K562 (cell line): Measurements from ENCODE around the gene IL17REL. TPM values are rescaled to one million over a fixed set of nuclear protein-coding genes. Genes with fewer than 3 reads are reported as not detected.

Source experiments
- ATAC-seq: fragments of 200-7000 bp; cut with Tn5 transposase; 3 replicates; pipeline ENCODE4 v1.9.1; 2020; ENCODE audit warnings: moderate library complexity
- BruUV-seq: library from RNA; stranded (reverse); fragments of 400-500 nt; replicated peaks from 2 replicates; lab custom pipeline; 2021; lab: Mats Ljungman, UMichigan
- CTCF ChIA-PET: fragments of 300-600 bp; formaldehyde crosslinking; extraction: SDS; loops from one replicate; lab custom pipeline; 2021; ENCODE audit warnings: low intra/inter-chr PET ratio; lab: Yijun Ruan, JAX
- POLR2A ChIA-PET: fragments of 300-600, 350-650 bp; sonication (Branson Sonifier 250); formaldehyde crosslinking; extraction: SDS; loops from one replicate; lab custom pipeline; 2021; ENCODE audit warnings: antibody characterized with exemption, inconsistent platforms; lab: Yijun Ruan, JAX
- DNase-seq, 4 experiments: peaks; one replicate each; pipeline versions ENCODE4 v3.0.0 to v3.0.0-alpha.2; 2011 to 2018; ENCODE audit warnings: low spot score in 3 of 4, mixed read lengths in 3 of 4; ENCODE audit errors: extremely low read depth in 1 of 4
- FAIRE-seq: peaks from 2 replicates; lab custom pipeline; 2011; peaks lifted over from hg19 to GRCh38; lab: Jason Lieb, UNC
- H2AFZ ChIP-seq: 2 replicates; pipeline ENCODE4 v1.6.0; 2011; ENCODE audit warnings: low read depth, low read length, control low read depth, inconsistent platforms
- H3K27ac ChIP-seq: fragments of 200-600 bp; 3 replicates; pipeline ENCODE4 v1.8.0; 2011; ENCODE audit warnings: low read depth, mild to moderate bottlenecking, control low read depth, inconsistent platforms, low read length, moderate library complexity, mixed read lengths; ENCODE audit errors: extremely low read depth
- H3K27me3 ChIP-seq, 2 experiments: fragments of 300-600 bp in 1 of 2; 2 replicates in 1 of 2; 3 replicates in 1 of 2; pipeline versions ENCODE4 v1.6.0 to v1.8.0; 2011; ENCODE audit warnings: inconsistent platforms in 2 of 2, low read length in 2 of 2, mild to moderate bottlenecking in 1 of 2, mixed read lengths in 1 of 2, moderate library complexity in 1 of 2; ENCODE audit not compliant: control insufficient read depth in 2 of 2, insufficient read depth in 2 of 2
- H3K36me3 ChIP-seq: fragments of 300-600 bp; 3 replicates; pipeline ENCODE4 v1.8.0; 2011; ENCODE audit warnings: mild to moderate bottlenecking, low read length, inconsistent platforms; ENCODE audit not compliant: control insufficient read depth, insufficient read depth
- H3K4me1 ChIP-seq, 2 experiments: fragments of 200-600 bp in 1 of 2; replicated peaks in 1 of 2; 2 replicates in 1 of 2; 3 replicates in 1 of 2; pipeline versions ENCODE4 v1.5.1 to v1.8.0; 2011; ENCODE audit warnings: inconsistent platforms in 2 of 2, low read length in 2 of 2, mild to moderate bottlenecking in 1 of 2, mixed read lengths in 1 of 2, moderate library complexity in 1 of 2; ENCODE audit not compliant: control insufficient read depth in 2 of 2, insufficient read depth in 2 of 2
- H3K4me2 ChIP-seq: 2 replicates; pipeline ENCODE4 v1.6.1; 2011; ENCODE audit warnings: low read length, control low read depth, inconsistent platforms, mixed read lengths; ENCODE audit not compliant: insufficient read depth
- H3K4me3 ChIP-seq: fragments of 200-600 bp; sonication (generic), shearing (Covaris generic); 2 replicates; pipeline ENCODE4 v1.5.1; 2016; ENCODE audit warnings: control low read depth, inconsistent platforms
- H3K79me2 ChIP-seq: fragments of 200-600 bp; 3 replicates; pipeline ENCODE4 v1.8.0; 2011; ENCODE audit warnings: low read length, inconsistent platforms; ENCODE audit not compliant: control insufficient read depth, insufficient read depth
- H3K9ac ChIP-seq, 2 experiments: 2 replicates each; pipeline versions ENCODE4 v1.6.0 to v1.6.1; 2011; ENCODE audit warnings: low read depth in 2 of 2, low read length in 2 of 2, control low read depth in 1 of 2, inconsistent platforms in 1 of 2, mild to moderate bottlenecking in 1 of 2, mixed read lengths in 1 of 2; ENCODE audit not compliant: insufficient read depth in 1 of 2
- H3K9me1 ChIP-seq: one replicate; pipeline ENCODE4 v1.6.0; 2011; ENCODE audit warnings: inconsistent platforms, mild to moderate bottlenecking, low read length, moderate library complexity; ENCODE audit not compliant: control insufficient read depth, insufficient read depth
- H3K9me3 ChIP-seq: replicated peaks from 2 replicates; pipeline ENCODE4 v1.5.1; 2011; ENCODE audit warnings: low read depth, low read length, inconsistent platforms; ENCODE audit not compliant: control insufficient read depth, insufficient read depth
- H4K20me1 ChIP-seq: replicated peaks from 2 replicates; pipeline ENCODE4 v1.6.1; 2011; ENCODE audit warnings: low read length, inconsistent platforms, mixed read lengths; ENCODE audit not compliant: control insufficient read depth, insufficient read depth
- MAFF ChIP-seq: IDR thresholded peaks from 2 replicates; pipeline ENCODE4 v1.6.1; 2012; ENCODE audit warnings: low read length, improper control_type of control experiment
- POLR2G ChIP-seq: fragments of 200-400 bp; formaldehyde crosslinking; IDR thresholded peaks from 2 replicates; pipeline ENCODE4 v1.6.1; 2017; ENCODE audit warnings: low read depth, mild to moderate bottlenecking, antibody characterized with exemption, low read length, moderate library complexity
- RAD51 ChIP-seq: fragments of 450-650 bp; IDR thresholded peaks from 2 replicates; pipeline ENCODE4 v1.7.1; 2016; ENCODE audit warnings: low read depth, mild to moderate bottlenecking, borderline replicate concordance
- RBM14 ChIP-seq: fragments of 200-400 bp; formaldehyde crosslinking; IDR thresholded peaks from 2 replicates; pipeline ENCODE4 v1.6.1; 2018; ENCODE audit warnings: low read depth, mild to moderate bottlenecking, low read length, moderate library complexity, borderline replicate concordance; ENCODE audit not compliant: insufficient read depth
- ZNF699 ChIP-seq: fragments of 250-450 bp; sonication (Bioruptor Pico); IDR thresholded peaks from 2 replicates; pipeline ENCODE4 v1.8.0; 2021; ENCODE audit warnings: mild to moderate bottlenecking, moderate library complexity; ENCODE audit not compliant: insufficient replicate concordance
- WGBS: fragments of 100-300 bp; shearing (Covaris generic); methylation state at CpG from one replicate; pipeline ENCODE4 v1.1.6; 2016; ENCODE audit warnings: low coverage, mixed read lengths; ENCODE audit not compliant: insufficient coverage; ENCODE audit errors: missing lambda C conversion rate; 5-methylcytosine and 5-hydroxymethylcytosine counted together
- in situ Hi-C: fragments of 300-500 bp; cut with MboI; formaldehyde crosslinking; loops from 4 replicates; pipeline ENCODE4 v1.15.0; 2018; ENCODE audit warnings: inconsistent platforms, mixed read lengths
- intact Hi-C: fragments of 100-400 bp; cut with micrococcal nuclease; formaldehyde crosslinking; loops from 2 replicates; pipeline ENCODE4 v1.14.2; 2022
- polyA plus RNA-seq, 8 experiments: library from polyadenylated mRNA; depleted of rRNA in 4 of 8; stranded (reverse) in 5 of 8; unstranded in 3 of 8; fragments of >200 nt; fragmentation: Nextera tagmentation in 2 of 8; fragmentation: Illumina TruSeq in 1 of 8; extraction: Ambion mirVana in 2 of 8; extraction: Trizol in 1 of 8; gene quantifications; 2 replicates each; pipeline versions ENCODE4 v1.2.1 to v1.2.3, GENCODE V29; 2011 to 2014; ENCODE audit warnings: inconsistent platforms in 1 of 8, missing spikeins in 1 of 8
- total RNA-seq, 7 experiments: library from RNA; depleted of rRNA in 6 of 7; stranded (reverse); fragments of >200 nt in 6 of 7; fragmentation: Illumina TruSeq in 2 of 7; extraction: Trizol in 2 of 7; gene quantifications; 2 replicates each; pipeline versions ENCODE4 v1.2.1 to v1.2.3, GENCODE V29; 2011 to 2021; ENCODE audit warnings: low replicate concordance in 1 of 7
- TF ChIP-seq, protein P1 (sequence below): IDR thresholded peaks from 3 replicates; pipeline ENCODE4 v1.6.1; 2011; ENCODE audit warnings: borderline replicate concordance, mild to moderate bottlenecking, moderate library complexity; ENCODE audit not compliant: insufficient read length; ENCODE audit errors: extremely low read depth
- TF ChIP-seq, protein P2 (sequence below): sonication (generic); formaldehyde crosslinking; IDR thresholded peaks from 2 replicates; pipeline ENCODE4 v1.8.0; 2022; ENCODE audit warnings: mild to moderate bottlenecking, missing genetic modification reagents

IL17REL gene
- total and polyA plus RNA-seq, 9 of the 15 experiments (the other 6 are each of a cell fraction or from before 2014, with no cell fraction given), result 0.05 to 0.42 (median 0.11) TPM; not detected in 4

DNA sequence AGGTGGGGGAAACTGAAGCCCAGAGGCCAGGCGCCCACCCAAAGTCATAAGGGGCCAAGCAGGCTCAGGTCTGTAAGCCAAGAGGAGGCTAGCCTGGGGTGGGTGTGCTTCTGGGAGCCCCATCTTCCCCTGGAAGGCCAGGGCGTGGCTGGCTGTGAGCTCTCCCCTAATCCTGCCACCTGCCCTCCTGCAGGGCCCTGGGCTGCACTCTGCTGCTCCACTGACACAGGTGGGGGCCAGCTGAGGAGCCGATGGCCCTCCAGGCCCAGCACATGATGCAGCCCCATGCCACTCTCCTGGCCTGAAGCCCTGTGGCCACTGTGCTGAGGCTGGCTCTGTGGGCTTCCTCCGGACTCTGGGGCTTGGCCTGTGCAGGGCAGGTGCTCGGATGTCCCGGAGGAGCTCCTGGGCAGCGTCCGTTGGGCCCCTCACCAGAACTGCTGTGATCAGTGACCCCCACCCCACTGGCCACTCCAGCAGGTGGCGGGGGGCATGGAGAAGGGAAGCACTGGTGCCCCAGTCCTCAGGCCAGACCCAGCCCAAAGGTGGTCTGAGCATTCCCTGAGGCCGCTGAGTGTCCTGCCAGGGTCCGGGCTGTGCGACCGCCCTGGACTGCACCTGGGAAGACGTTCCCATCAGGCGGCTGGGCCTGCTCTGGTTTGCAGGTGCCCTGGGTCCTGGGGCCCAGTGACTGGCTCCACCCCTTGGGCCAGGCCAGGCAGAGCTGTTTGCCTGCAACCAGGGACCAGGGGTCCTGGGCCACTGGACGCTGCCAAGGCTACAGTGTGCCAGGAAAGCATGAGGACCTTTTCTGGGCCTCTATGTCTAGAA is 43.5 kb downstream of the IL17REL start:
- H3K79me2 ChIP-seq, result peaks cover 8% of the 10 kb centered on the region
- CTCF ChIA-PET, result no interaction called here
- POLR2A ChIA-PET, result interaction anchor here (0.6 to 0.9 kb wide), 2 partner anchors 27 to 218 kb away, joined by 3 read pairs; no protein-coding TSS in a partner anchor
- peaks cover 21 to 95% of the 10 kb centered on the region in 2 experiments for H3K4me1 ChIP-seq
- H3K36me3 ChIP-seq, result peaks cover 11% of the 10 kb centered on the region; the same call in 1 of the 3 replicates
- intact Hi-C loops, result no loop called here
- H3K9me1 ChIP-seq, result peaks cover 4% of the 10 kb centered on the region
- BruUV-seq, result no TSS peak
- FAIRE-seq, result no peak
- H3K4me2 ChIP-seq, result no peak overlapping the region
- H3K27me3 ChIP-seq, result no peaks in the 10 kb centered on the region
- WGBS, result 89% methylated on average over 14 of the region's 16 CpGs
- TF ChIP-seq RAD51 (no peak), POLR2G (peak; percentile 49)
- no peaks in the 10 kb centered on the region for H4K20me1 ChIP-seq
- no peak overlapping the region for H2AFZ ChIP-seq
- peak overlapping the region in 1 of 2 experiments; percentile 64; a peak in 2 of 4 replicates for H3K9ac ChIP-seq
- no peak for ATAC-seq
- no peak for DNase-seq
- no peaks in the 10 kb centered on the region for H3K9me3 ChIP-seq
- in situ Hi-C loops, result no loop called here
- no peak overlapping the region for H3K27ac ChIP-seq
- H3K4me3 ChIP-seq, result no peak overlapping the region

GRCh38 chr22:49968313-49968830 is 44.2 kb downstream of the IL17REL start:
- WGBS, result 93% methylated on average over 5 of the region's 11 CpGs
- no peak overlapping the region for H2AFZ ChIP-seq
- H3K9me3 ChIP-seq, result no peaks in the 10 kb centered on the region
- peaks cover 4% of the 10 kb centered on the region for H3K9me1 ChIP-seq
- H3K27me3 ChIP-seq, result no peaks in the 10 kb centered on the region
- no TSS peak for BruUV-seq
- H3K27ac ChIP-seq, result no peak overlapping the region; the same call in 2 of the 3 replicates
- peaks cover 14% of the 10 kb centered on the region for H3K79me2 ChIP-seq
- no peaks in the 10 kb centered on the region for H4K20me1 ChIP-seq
- FAIRE-seq (no peak), DNase-seq (no peak), ATAC-seq (no peak)
- no peak overlapping the region for H3K4me3 ChIP-seq
- no peak overlapping the region for H3K4me2 ChIP-seq
- POLR2A ChIA-PET, result interaction anchor here (0.9 to 1.5 kb wide), 2 partner anchors 16 to 28 kb away, joined by 3 to 4 read pairs; no protein-coding TSS in a partner anchor
- in situ Hi-C loops (no loop called here), intact Hi-C loops (no loop called here)
- peaks cover 23 to 98% of the 10 kb centered on the region in 2 experiments for H3K4me1 ChIP-seq
- no peak overlapping the region for H3K9ac ChIP-seq
- CTCF ChIA-PET, result no interaction called here
- peaks cover 18% of the 10 kb centered on the region; the same call in 1 of the 3 replicates for H3K36me3 ChIP-seq
- TF ChIP-seq, protein P1, sequence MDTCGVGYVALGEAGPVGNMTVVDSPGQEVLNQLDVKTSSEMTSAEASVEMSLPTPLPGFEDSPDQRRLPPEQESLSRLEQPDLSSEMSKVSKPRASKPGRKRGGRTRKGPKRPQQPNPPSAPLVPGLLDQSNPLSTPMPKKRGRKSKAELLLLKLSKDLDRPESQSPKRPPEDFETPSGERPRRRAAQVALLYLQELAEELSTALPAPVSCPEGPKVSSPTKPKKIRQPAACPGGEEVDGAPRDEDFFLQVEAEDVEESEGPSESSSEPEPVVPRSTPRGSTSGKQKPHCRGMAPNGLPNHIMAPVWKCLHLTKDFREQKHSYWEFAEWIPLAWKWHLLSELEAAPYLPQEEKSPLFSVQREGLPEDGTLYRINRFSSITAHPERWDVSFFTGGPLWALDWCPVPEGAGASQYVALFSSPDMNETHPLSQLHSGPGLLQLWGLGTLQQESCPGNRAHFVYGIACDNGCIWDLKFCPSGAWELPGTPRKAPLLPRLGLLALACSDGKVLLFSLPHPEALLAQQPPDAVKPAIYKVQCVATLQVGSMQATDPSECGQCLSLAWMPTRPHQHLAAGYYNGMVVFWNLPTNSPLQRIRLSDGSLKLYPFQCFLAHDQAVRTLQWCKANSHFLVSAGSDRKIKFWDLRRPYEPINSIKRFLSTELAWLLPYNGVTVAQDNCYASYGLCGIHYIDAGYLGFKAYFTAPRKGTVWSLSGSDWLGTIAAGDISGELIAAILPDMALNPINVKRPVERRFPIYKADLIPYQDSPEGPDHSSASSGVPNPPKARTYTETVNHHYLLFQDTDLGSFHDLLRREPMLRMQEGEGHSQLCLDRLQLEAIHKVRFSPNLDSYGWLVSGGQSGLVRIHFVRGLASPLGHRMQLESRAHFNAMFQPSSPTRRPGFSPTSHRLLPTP, result no peak
- TF ChIP-seq, protein P2, sequence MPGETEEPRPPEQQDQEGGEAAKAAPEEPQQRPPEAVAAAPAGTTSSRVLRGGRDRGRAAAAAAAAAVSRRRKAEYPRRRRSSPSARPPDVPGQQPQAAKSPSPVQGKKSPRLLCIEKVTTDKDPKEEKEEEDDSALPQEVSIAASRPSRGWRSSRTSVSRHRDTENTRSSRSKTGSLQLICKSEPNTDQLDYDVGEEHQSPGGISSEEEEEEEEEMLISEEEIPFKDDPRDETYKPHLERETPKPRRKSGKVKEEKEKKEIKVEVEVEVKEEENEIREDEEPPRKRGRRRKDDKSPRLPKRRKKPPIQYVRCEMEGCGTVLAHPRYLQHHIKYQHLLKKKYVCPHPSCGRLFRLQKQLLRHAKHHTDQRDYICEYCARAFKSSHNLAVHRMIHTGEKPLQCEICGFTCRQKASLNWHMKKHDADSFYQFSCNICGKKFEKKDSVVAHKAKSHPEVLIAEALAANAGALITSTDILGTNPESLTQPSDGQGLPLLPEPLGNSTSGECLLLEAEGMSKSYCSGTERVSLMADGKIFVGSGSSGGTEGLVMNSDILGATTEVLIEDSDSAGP, result no peak
- no peak for TF ChIP-seq ZNF699
- TF ChIP-seq MAFF, result no peak
- TF ChIP-seq RBM14, result no peak
